GM12875 (cell line): ENCODE results near the gene CCDC86.

Source experiments
- H3K4me3 ChIP-seq: one replicate; pipeline ENCODE4 v1.5.1; 2011; ENCODE audit warnings: low read depth, low read length, control low read depth
- TF ChIP-seq, protein P1 (sequence below): IDR thresholded peaks from 2 replicates; pipeline ENCODE4 v1.5.1; 2011; ENCODE audit warnings: low read depth, mild to moderate bottlenecking, control low read depth, inconsistent platforms, low read length, moderate library complexity, borderline replicate concordance; ENCODE audit not compliant: insufficient read depth

CCDC86 gene

DNA sequence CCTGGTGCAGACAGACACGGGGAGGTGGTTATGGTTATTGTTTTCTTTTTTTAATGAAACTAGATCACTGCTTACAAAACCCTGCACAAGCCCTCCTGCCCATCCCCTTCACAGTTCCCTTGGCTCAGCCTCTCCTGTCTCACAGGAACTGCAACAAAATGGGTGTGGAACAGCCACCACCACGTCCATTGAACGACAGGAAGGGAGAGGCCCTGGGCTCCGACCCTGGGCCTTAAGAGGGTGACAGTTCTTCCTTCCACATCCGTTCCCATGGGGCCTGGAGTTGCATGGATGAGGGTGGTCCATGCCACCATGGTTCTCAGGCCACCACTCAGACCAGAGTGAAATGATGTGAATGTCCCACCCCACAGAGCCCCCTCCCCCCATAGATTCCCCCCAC, 48.8 kb downstream of the CCDC86 start:
- H3K4me3 ChIP-seq = no peak overlapping the region
- TF ChIP-seq, protein P1, sequence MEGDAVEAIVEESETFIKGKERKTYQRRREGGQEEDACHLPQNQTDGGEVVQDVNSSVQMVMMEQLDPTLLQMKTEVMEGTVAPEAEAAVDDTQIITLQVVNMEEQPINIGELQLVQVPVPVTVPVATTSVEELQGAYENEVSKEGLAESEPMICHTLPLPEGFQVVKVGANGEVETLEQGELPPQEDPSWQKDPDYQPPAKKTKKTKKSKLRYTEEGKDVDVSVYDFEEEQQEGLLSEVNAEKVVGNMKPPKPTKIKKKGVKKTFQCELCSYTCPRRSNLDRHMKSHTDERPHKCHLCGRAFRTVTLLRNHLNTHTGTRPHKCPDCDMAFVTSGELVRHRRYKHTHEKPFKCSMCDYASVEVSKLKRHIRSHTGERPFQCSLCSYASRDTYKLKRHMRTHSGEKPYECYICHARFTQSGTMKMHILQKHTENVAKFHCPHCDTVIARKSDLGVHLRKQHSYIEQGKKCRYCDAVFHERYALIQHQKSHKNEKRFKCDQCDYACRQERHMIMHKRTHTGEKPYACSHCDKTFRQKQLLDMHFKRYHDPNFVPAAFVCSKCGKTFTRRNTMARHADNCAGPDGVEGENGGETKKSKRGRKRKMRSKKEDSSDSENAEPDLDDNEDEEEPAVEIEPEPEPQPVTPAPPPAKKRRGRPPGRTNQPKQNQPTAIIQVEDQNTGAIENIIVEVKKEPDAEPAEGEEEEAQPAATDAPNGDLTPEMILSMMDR = no peak

DNA sequence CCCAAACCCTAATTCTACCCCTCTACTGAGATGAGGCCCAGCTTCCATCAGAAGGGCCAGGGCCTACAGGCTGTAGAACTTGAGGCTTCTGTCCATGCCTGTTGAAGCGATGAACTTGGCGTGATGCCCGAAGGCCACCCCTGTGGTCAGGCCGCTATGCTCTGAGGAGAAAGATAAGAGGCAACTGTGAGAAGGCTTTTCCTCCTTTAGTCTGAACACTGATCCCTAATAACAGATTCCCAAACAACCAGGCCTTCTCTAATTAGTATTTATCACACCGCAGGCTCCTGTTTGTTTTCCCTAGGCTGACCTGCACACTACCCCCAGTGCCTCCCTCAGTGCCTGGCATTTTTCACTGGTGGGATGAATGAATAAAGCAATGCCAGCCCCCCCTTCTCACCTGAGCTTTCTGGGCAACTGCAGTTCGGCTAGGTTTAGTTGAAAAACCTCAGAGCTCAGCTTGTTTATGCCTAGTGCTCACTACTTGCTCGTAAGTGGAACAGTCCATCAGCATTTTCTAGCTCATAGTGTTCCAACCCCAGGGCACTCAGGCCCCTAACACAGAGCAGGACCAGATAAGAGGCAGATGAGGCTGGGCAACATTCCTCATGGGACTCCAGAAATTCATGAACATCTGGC, 49.3 kb downstream of the CCDC86 start:
- TF ChIP-seq, protein P1 = no peak
- no peak overlapping the region for H3K4me3 ChIP-seq

DNA sequence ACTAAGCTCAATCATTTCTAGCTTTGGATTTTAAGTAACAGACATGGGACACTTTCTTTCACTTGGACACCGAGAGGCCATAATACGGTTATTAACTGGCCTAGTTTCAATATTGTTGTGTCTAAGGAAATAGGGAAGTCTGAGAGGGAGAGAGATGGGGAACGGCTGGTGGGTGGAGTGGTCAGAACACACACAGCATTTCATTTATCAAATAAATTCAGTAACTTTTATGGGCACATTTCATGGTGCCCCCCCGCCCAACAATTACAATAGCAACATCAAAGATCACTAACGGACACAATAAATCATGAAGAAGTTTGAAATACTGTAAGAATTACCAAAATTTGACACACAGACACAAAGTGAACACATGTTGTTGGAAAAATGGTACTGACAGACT, 53.8 kb downstream of the CCDC86 start:
- H3K4me3 ChIP-seq = no peak overlapping the region
- TF ChIP-seq, protein P1 = no peak

DNA sequence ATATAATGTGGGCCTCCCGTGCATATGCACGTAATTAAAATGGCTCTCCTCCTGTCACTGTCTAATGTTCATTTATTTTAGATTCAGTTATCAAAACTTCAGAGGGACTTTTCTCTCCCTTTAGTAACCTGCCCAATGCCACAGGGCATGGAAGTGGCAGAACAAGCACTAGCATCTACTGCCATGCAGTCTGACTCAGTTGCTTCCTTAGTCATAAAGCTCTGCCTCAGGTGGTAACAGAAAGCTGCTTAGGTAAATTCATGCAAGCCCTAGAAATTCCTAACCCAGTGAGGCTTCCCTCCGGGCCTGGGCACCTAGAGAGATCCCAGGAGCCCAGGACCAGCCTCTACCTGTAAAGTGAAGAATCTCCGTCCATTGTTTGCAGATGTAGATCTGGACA, 55.6 kb downstream of the CCDC86 start:
- TF ChIP-seq, protein P1 = no peak
- H3K4me3 ChIP-seq = no peak overlapping the region

DNA sequence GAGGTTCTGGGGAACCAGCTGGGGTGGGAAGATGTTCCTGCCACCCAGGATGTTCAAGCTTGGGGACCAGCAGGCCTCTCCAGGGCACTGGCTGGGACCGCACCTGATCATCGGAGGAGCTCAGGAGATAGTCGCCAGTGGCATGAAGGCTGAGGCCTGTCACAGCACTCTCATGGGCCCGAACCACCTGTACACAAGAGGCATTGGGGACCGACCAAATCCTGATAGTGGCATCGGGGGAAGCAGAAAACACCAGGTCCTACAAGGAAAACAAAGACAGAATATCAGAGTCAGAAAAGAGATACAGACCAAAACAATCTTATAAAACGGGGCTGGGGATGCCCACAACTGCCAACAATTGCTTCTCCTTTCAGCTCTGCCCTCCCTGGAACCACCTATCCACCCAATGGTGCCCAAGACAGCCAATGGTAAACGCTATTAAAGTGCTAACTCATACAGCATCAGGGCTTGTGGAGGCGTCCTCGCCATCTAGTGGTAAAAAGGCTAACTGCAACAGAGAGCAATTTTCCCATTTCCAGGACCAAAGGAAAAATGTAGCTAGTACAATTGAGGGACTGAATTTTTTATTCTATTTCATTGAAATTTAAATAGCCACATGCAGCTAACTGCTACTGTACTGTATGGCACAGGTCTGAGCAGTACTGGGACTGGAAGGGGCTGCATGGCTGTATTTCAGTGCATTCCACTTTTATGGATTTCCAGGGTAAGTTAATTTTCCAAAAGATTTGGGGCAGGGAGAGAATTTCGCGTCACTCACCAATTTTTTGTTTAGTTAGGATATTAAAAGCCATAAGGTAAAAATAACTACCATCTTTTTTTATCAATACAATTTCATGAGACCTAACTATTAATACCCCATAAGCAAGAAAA, 57.4 kb downstream of the CCDC86 start:
- TF ChIP-seq, protein P1 = peak; percentile 90
- H3K4me3 ChIP-seq = no peak overlapping the region

DNA sequence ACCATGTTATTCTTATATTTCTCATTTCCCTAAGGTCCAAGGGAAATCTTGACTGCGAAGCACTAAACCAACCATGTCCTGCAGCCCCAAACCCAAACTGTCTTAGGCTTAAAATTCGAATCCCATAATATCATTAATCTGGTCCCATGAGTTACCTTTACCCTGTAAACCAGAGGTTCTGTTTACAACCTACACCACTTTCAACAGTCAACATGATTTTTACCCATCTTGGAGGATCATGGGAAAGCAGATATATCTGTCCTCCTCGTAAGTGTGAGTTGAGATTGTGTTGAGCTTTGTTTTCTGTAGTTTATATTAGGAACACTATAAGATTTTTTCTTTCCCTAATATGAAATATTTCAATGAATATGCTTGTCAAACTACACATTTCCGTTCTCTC, 58.1 kb downstream of the CCDC86 start:
- H3K4me3 ChIP-seq = no peak overlapping the region
- TF ChIP-seq, protein P1 = no peak
